ENCODE data around the gene PIM1. TPM values are rescaled to one million over a fixed set of nuclear protein-coding genes. Genes with fewer than 3 reads are reported as not detected.

PIM1 gene
- total RNA-seq, 1 experiment from 2014 or later, result 18.6 TPM

- intact Hi-C loops (cut with micrococcal nuclease; ENCODE audit: unreplicated experiment), result loop anchor here (2.0 kb wide), 1 partner anchor 75 kb away; no protein-coding TSS in a partner anchor
- no TSS peak for BruUV-seq (replicated peaks)
- Mint-ChIP-seq H3K36me3 (ENCODE audit: insufficient read depth, unreplicated experiment) (peaks cover 33% of the 10 kb centered on the region), H3K4me3 (ENCODE audit: low read depth, unreplicated experiment) (peak overlapping the region; percentile 59), H3K9me3 (ENCODE audit: low read depth, unreplicated experiment) (no peaks in the 10 kb centered on the region), H3K27ac (ENCODE audit: unreplicated experiment) (peak overlapping the region; percentile 99), H3K4me1 (ENCODE audit: low read depth, unreplicated experiment) (peaks cover 72% of the 10 kb centered on the region), H3K27me3 (ENCODE audit: unreplicated experiment) (no peaks in the 10 kb centered on the region)
- TF ChIP-seq CTCF (IDR thresholded peaks at IDR 0.05; ENCODE audit: unreplicated experiment), result no peak
- DNase-seq, result no peak
- CTCF ChIA-PET, result interaction anchor here (0.6 to 1.4 kb wide), 4 partner anchors 10 to 983 kb away, joined by 3 to 11 read pairs (median 4); no protein-coding TSS in a partner anchor
Measured at GRCh38 chr6:37134036-37134395, 35.9 kb upstream of the PIM1 start.

GRCh38 chr6:37134396-37135191 lies 35.4 kb upstream of the PIM1 start:
- intact Hi-C loops (cut with micrococcal nuclease; ENCODE audit: unreplicated experiment), result loop anchor here (2.0 to 5.0 kb wide), 2 partner anchors 38 to 76 kb away; partner anchors contain the start of gene PIM1

GRCh38 chr6:37135835-37136694 lies 33.9 kb upstream of the PIM1 start:
- no peak for TF ChIP-seq CTCF (IDR thresholded peaks at IDR 0.05; ENCODE audit: unreplicated experiment)
- CTCF ChIA-PET, result interaction anchor here (0.7 kb wide), 1 partner anchor 548 kb away, joined by 3 read pairs; no protein-coding TSS in a partner anchor
- intact Hi-C loops (cut with micrococcal nuclease; ENCODE audit: unreplicated experiment), result loop anchor here (2.0 to 5.0 kb wide), 3 partner anchors 33 to 77 kb away; partner anchors contain the start of gene PIM1
- Mint-ChIP-seq H3K4me3 (ENCODE audit: low read depth, unreplicated experiment) (peak overlapping the region; percentile 62), H3K27me3 (ENCODE audit: unreplicated experiment) (no peaks in the 10 kb centered on the region), H3K27ac (ENCODE audit: unreplicated experiment) (peak overlapping the region; percentile 98), H3K4me1 (ENCODE audit: low read depth, unreplicated experiment) (peaks cover 60% of the 10 kb centered on the region), H3K9me3 (ENCODE audit: low read depth, unreplicated experiment) (no peaks in the 10 kb centered on the region), H3K36me3 (ENCODE audit: insufficient read depth, unreplicated experiment) (peaks cover 27% of the 10 kb centered on the region)
- BruUV-seq (replicated peaks), result TSS peak; percentile 34
- DNase-seq, result no peak

More at GRCh38 chr6:37134396-37135191, 35.4 kb upstream of the PIM1 start:
- Mint-ChIP-seq H3K4me1 (ENCODE audit: low read depth, unreplicated experiment) (peaks cover 70% of the 10 kb centered on the region), H3K36me3 (ENCODE audit: insufficient read depth, unreplicated experiment) (peaks cover 33% of the 10 kb centered on the region), H3K27ac (ENCODE audit: unreplicated experiment) (peak overlapping the region; percentile 99), H3K9me3 (ENCODE audit: low read depth, unreplicated experiment) (no peaks in the 10 kb centered on the region), H3K4me3 (ENCODE audit: low read depth, unreplicated experiment) (peak overlapping the region; percentile 59), H3K27me3 (ENCODE audit: unreplicated experiment) (no peaks in the 10 kb centered on the region)
- CTCF ChIA-PET, result interaction anchor here (0.6 to 1.4 kb wide), 4 partner anchors 10 to 982 kb away, joined by 3 to 11 read pairs (median 4); no protein-coding TSS in a partner anchor
- no TSS peak for BruUV-seq (replicated peaks)
- TF ChIP-seq CTCF (IDR thresholded peaks at IDR 0.05; ENCODE audit: unreplicated experiment), result no peak
- DNase-seq, result peak; percentile 84

GRCh38 chr6:37136821-37137200 lies 33.1 kb upstream of the PIM1 start:
- Mint-ChIP-seq H3K36me3 (ENCODE audit: insufficient read depth, unreplicated experiment) (peaks cover 27% of the 10 kb centered on the region), H3K4me1 (ENCODE audit: low read depth, unreplicated experiment) (peaks cover 60% of the 10 kb centered on the region), H3K27ac (ENCODE audit: unreplicated experiment) (peak overlapping the region; percentile 98), H3K27me3 (ENCODE audit: unreplicated experiment) (no peaks in the 10 kb centered on the region), H3K9me3 (ENCODE audit: low read depth, unreplicated experiment) (no peaks in the 10 kb centered on the region), H3K4me3 (ENCODE audit: low read depth, unreplicated experiment) (peak overlapping the region; percentile 62)
- CTCF ChIA-PET, result interaction anchor here (0.7 to 1.0 kb wide), 4 partner anchors 34 to 548 kb away, joined by 3 to 7 read pairs (median 4); no protein-coding TSS in a partner anchor
- DNase-seq, result no peak
- intact Hi-C loops (cut with micrococcal nuclease; ENCODE audit: unreplicated experiment), result loop anchor here (2.0 to 5.0 kb wide), 2 partner anchors 34 to 35 kb away; partner anchors contain the start of gene PIM1
- no TSS peak for BruUV-seq (replicated peaks)
- TF ChIP-seq CTCF (IDR thresholded peaks at IDR 0.05; ENCODE audit: unreplicated experiment), result no peak
